HG03520 (cell line): ENCODE data around the gene MINDY4.

ENCODE experiments used
- ATAC-seq: cut with Tn5 transposase; IDR thresholded peaks from one replicate; pipeline ENCODE4 v1.9.1; 2021; ENCODE audit warnings: mild to moderate bottlenecking, moderate library complexity; ENCODE audit not compliant: unreplicated experiment

MINDY4 gene

GRCh38 chr7:30871655-30872054 is 100.4 kb downstream of the MINDY4 start:
- no peak for ATAC-seq

- ATAC-seq, result no peak
Observed at GRCh38 chr7:30873207-30873606, 102.0 kb downstream of the MINDY4 start.

GRCh38 chr7:30873656-30874055 is 102.4 kb downstream of the MINDY4 start:
- ATAC-seq, result no peak

GRCh38 chr7:30874656-30875302 is 103.6 kb downstream of the MINDY4 start:
- no peak for ATAC-seq

DNA sequence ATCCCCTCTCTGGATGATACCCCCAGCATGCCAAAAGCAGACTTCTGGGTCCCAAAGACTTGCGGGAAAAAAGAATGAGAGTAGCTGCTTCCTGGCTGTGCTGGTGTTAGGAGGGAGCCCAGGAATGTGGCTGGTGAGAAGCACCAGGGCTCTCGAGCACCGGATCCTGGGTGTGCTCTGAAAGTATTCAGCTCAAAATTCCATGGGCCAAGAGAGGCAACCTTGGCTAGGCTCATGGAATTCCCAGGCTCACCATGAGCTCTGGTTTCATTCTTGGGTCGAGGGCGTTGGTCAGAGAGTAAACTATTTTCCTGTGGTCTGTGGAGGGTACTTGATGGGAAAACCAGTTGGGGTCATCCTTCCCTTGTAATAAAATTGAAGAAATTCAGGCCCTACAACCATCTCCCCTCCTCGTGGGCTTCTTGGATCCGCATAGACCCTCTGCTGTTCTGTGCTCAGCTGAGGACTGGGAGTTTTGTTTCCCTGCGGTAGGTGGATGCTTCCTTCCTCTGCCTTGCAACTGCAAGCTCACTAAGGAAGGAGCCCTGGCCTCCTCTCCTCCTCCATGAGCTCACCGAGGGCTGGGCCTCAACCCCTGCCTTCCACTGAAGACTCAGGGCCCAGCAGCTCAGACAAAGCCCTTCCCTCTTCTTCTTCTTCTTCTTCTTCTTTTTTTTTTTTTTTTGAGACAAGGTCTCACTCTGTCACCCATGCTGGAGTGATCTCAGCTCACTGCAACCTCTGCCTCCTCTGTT is 106.0 kb downstream of the MINDY4 start:
- ATAC-seq, result no peak

- ATAC-seq, result no peak
Observed at GRCh38 chr7:30877993-30878392, 106.8 kb downstream of the MINDY4 start.

GRCh38 chr7:30879139-30880124 is 108.2 kb downstream of the MINDY4 start:
- ATAC-seq, result no peak

DNA sequence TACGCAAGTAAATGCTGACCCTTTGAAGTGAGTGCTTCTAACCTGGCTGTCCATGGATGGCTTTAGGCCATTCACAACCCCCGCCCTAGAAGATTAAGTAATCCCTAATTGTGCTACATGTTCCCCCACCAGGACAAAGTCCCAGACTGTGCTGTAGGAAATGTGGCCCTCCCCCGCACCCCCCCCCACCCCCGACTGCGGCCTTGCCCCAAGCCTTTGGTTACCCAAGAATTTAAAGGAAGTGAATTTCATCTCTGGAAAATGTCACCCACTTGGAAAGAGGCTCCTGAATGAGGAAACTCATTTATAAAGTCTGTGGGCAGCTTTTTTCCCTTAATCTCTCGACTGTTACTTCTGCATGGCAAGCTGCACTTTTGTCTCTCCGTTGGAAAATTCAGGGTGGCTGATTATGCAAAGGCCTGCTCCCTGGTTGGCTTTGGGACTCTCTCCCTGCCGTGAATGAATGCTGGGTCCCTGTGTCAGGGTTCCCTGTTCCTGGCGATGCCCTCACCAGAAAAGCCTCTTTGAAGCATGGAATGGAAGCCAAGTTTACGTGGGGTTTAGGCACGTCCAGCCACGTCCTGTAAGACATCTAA is 109.0 kb downstream of the MINDY4 start:
- ATAC-seq, result no peak

DNA sequence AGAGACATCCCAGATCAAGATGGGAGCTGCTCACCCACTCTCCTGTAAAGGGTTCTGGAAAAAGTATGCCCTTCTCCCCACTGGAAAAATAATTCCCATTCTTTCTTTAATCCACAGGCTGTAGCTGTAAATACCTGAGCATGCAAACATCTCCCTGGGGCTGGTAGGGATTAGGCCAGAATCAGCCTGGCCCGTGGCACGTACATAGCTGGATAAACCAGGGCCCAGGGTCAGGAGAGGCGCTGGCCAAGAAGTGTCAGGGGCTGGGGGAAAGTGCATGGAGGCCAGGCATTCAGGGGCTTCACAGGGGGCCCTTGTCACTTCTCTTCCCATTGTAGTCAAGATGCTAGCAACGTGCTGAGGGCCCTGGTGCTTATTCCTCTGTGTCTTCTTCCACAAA is 109.7 kb downstream of the MINDY4 start:
- ATAC-seq, result no peak

GRCh38 chr7:30881448-30881847 is 110.2 kb downstream of the MINDY4 start:
- no peak for ATAC-seq

DNA sequence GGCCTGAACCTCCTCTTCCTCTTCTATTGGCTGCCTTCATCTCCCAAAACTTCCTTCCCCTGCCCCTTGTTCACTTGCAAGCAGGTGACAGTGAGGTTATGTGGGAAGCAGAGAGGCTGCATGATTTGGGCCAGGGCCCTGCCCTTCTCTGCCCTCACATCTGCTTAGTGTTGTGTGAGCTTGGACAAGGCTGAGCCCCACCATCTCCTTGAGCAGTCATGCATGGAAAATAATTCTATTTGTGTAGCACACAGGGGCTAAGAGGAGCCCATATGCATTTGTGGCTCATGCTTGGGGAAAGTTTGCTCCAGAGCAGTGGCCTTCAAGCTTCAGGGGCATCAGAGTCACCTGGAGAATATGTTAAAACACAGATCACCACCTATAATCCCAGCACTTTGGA is 113.7 kb downstream of the MINDY4 start:
- ATAC-seq, result no peak

GRCh38 chr7:30886608-30887011 is 115.4 kb downstream of the MINDY4 start:
- no peak for ATAC-seq

- no peak for ATAC-seq
Observed at GRCh38 chr7:30887464-30887872, 116.3 kb downstream of the MINDY4 start.

GRCh38 chr7:30888747-30889146 is 117.5 kb downstream of the MINDY4 start:
- no peak for ATAC-seq

DNA sequence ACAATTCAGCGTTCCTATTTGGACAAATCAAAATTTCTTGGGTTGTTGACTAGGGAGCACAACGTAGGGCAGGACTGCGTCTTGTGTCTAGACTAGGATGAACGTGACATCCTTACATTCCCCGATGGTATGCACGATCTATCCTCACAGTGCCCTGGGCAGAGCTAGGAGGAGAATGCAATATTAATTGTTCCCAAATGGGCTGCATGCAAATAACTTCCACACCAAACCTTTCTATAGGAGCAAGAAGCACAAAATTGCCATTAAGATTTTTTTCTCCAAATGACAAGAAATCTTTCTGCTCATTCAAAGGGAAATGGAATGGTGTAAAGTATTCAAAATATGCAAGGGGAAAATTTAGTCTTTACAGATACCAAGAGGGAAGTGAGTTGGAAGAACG is 119.0 kb downstream of the MINDY4 start:
- ATAC-seq, result no peak

GRCh38 chr7:30893357-30893756 is 122.1 kb downstream of the MINDY4 start:
- ATAC-seq, result no peak

- ATAC-seq, result no peak
Observed at GRCh38 chr7:30894009-30894408, 122.8 kb downstream of the MINDY4 start.

DNA sequence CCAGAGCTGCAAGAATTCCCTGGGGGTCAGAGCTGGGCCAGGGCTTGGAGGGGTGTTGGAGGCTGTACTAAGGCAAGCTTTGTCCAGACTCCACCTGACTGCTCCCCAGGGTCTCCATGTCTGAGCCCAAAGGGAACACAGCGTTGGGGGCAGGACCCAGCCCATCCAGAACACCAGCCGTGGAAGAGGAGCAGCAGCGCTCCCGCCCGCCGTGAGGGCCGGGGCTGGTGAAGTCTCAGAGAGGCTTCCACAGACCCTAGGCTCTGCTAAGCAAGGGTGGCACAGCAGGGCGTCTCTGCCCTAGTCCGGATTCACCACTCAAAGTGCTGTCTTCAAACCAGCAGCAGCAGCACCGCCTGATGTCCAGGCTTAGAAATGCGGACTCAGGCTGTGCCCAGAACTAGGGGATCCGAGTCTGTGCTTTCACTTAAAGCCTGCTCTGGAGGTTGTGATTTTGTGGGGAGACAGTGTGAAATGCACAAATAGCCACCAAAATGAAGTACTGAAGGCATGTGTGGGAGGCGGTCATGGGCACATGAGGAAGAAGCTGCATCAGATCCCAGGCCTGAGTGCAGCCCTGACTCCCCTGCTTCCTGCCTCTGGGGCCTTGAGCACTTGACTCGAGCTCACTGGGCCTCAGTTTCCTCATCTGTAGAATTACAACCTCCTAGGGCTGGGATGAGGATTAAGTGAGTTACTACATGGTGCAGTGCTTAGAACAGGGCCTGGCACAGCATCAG is 123.8 kb downstream of the MINDY4 start:
- no peak for ATAC-seq

- ATAC-seq, result no peak
Observed at GRCh38 chr7:30896036-30896435, 124.8 kb downstream of the MINDY4 start.
